Gastrocnemius medialis (tissue), 4 donors: ENCODE data around the gene FHOD1.

ENCODE experiments used
- POLR2A ChIP-seq, 2 donors: fragments of 450-650 bp; IDR thresholded peaks; one replicate each; pipeline ENCODE4 v1.6.1; 2017; ENCODE audit warnings: antibody characterized with exemption in 2 of 2, mild to moderate bottlenecking in 2 of 2, moderate library complexity in 2 of 2
- TF ChIP-seq, protein P1 (sequence below), 5 experiments: fragments of 450-650 bp in 3 of 5; fragments of 200-600 bp in 2 of 5; sonication (generic) in 2 of 5; IDR thresholded peaks in 4 of 5; conservative IDR thresholded peaks in 1 of 5; 1 replicate in 4 of 5; 2 replicates in 1 of 5; pipeline ENCODE4 v1.5.1; 2016 to 2019; ENCODE audit warnings: antibody characterized with exemption in 5 of 5, mild to moderate bottlenecking in 3 of 5, moderate library complexity in 3 of 5

DNA sequence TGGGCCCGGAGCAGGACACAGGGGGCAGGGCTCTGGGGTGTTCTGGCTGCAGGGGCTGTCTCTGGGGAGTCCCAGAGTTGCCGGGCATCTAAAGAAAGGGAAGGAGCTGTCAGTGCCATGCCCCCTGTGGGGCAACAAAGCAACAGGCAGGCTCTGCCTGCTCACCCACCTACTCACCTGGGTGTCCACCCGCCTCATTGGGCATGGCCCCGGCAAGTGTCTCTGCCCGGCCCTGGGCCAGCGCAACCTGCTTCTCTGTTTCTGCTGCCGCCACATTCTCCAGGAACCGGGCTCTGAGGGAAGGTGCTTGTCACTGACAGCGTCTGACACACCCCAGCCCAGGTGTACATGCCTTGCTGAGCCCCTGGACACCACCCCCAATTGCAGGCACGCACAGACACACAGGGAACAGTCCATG, 13.1 kb downstream of the FHOD1 start:
- TF ChIP-seq, protein P1, sequence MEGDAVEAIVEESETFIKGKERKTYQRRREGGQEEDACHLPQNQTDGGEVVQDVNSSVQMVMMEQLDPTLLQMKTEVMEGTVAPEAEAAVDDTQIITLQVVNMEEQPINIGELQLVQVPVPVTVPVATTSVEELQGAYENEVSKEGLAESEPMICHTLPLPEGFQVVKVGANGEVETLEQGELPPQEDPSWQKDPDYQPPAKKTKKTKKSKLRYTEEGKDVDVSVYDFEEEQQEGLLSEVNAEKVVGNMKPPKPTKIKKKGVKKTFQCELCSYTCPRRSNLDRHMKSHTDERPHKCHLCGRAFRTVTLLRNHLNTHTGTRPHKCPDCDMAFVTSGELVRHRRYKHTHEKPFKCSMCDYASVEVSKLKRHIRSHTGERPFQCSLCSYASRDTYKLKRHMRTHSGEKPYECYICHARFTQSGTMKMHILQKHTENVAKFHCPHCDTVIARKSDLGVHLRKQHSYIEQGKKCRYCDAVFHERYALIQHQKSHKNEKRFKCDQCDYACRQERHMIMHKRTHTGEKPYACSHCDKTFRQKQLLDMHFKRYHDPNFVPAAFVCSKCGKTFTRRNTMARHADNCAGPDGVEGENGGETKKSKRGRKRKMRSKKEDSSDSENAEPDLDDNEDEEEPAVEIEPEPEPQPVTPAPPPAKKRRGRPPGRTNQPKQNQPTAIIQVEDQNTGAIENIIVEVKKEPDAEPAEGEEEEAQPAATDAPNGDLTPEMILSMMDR (IDR thresholded peaks at IDR 0.05 in 4 of 5, conservative IDR thresholded peaks at IDR 0.05 in 1 of 5) = no peak
- TF ChIP-seq POLR2A (IDR thresholded peaks at IDR 0.05) = no peak
